ENCODE measurements around the gene TCEA2. TPM values are rescaled to one million over a fixed set of nuclear protein-coding genes. Genes with fewer than 3 reads are reported as not detected.
A peak's percentile ranks its signal among the peaks of the same experiment; 100 is the strongest.

Gene TCEA2
- 21.7 and 26.0 TPM in 2 replicates for total RNA-seq (2014; rRNA removed; shearing (Covaris generic))

- DNase-seq (ENCODE audit: low read depth): peak; percentile 97
Observed at GRCh38 chr20:64062596-64063388, at the start of gene TCEA2. TSS of gene TCEA2 (plus strand) at chr20:64063198. CDS start at chr20:64063313, 115 bp downstream.

GRCh38 chr20:64015635-64016034 lies 47.4 kb upstream of the TCEA2 start:
- DNase-seq (ENCODE audit: low read depth): no peak

GRCh38 chr20:64021124-64021975 lies 41.6 kb upstream of the TCEA2 start:
- DNase-seq (ENCODE audit: low read depth): no peak

- DNase-seq (ENCODE audit: low read depth): no peak
Observed at GRCh38 chr20:64022671-64023360, 40.2 kb upstream of the TCEA2 start.

GRCh38 chr20:64023361-64024140 lies 39.4 kb upstream of the TCEA2 start:
- DNase-seq (ENCODE audit: low read depth): no peak

GRCh38 chr20:64024141-64024990 lies 38.6 kb upstream of the TCEA2 start:
- DNase-seq (ENCODE audit: low read depth): no peak

GRCh38 chr20:64025101-64025825 lies 37.7 kb upstream of the TCEA2 start:
- DNase-seq (ENCODE audit: low read depth): no peak

GRCh38 chr20:64025826-64026412 lies 37.1 kb upstream of the TCEA2 start:
- no peak for DNase-seq (ENCODE audit: low read depth)

GRCh38 chr20:64027981-64028685 lies 34.9 kb upstream of the TCEA2 start:
- DNase-seq (ENCODE audit: low read depth): no peak

GRCh38 chr20:64029293-64030117 lies 33.5 kb upstream of the TCEA2 start:
- DNase-seq (ENCODE audit: low read depth): no peak

GRCh38 chr20:64030371-64031134 lies 32.4 kb upstream of the TCEA2 start:
- DNase-seq (ENCODE audit: low read depth): no peak

- DNase-seq (ENCODE audit: low read depth): no peak
Observed at GRCh38 chr20:64031822-64032314, 31.1 kb upstream of the TCEA2 start.

- DNase-seq (ENCODE audit: low read depth): no peak
Observed at GRCh38 chr20:64032706-64033624, 30.0 kb upstream of the TCEA2 start.

GRCh38 chr20:64033981-64034493 lies 29.0 kb upstream of the TCEA2 start:
- DNase-seq (ENCODE audit: low read depth): no peak

Measured in Daoy (cell line).